H1 (cell line): ENCODE measurements around the gene ATP13A3. TPM values are rescaled to one million over a fixed set of nuclear protein-coding genes. Genes with fewer than 3 reads are reported as not detected.

ENCODE experiments used
- ASH2L ChIP-seq: fragments of 200-600, 300-600 bp; sonication (generic); IDR thresholded peaks from one replicate; pipeline ENCODE4 v1.7.1; 2017; ENCODE audit warnings: low read length
- CHD1 ChIP-seq: IDR thresholded peaks from 2 replicates; pipeline ENCODE4 v1.6.1; 2012; ENCODE audit warnings: low read depth, low read length, improper control_type of control experiment
- FOSL1 ChIP-seq: IDR thresholded peaks from 2 replicates; pipeline ENCODE4 v1.6.1; 2011; ENCODE audit warnings: mild to moderate bottlenecking, low read depth, low read length, moderate library complexity; ENCODE audit not compliant: insufficient read depth
- GTF2F1 ChIP-seq: IDR thresholded peaks from 2 replicates; pipeline ENCODE4 v1.6.1; 2012; ENCODE audit warnings: low read depth, low read length, improper control_type of control experiment, borderline replicate concordance
- HDAC2 ChIP-seq, 2 experiments: fragments of 300-600 bp in 1 of 2; sonication (generic) in 1 of 2; IDR thresholded peaks; 2 replicates each; pipeline ENCODE4 v1.6.1; 2011 to 2012; ENCODE audit warnings: low read depth in 2 of 2, low read length in 2 of 2, mild to moderate bottlenecking in 2 of 2, moderate library complexity in 2 of 2, borderline replicate concordance in 1 of 2, inconsistent platforms in 1 of 2
- JUND ChIP-seq: IDR thresholded peaks from 2 replicates; pipeline ENCODE4 v1.6.1; 2011; ENCODE audit warnings: mild to moderate bottlenecking, improper control_type of control experiment, low read length
- KDM4A ChIP-seq: IDR thresholded peaks from one replicate; pipeline ENCODE4 v1.7.1; 2012; ENCODE audit warnings: low read depth, mild to moderate bottlenecking, moderate library complexity, low read length, inconsistent platforms; ENCODE audit not compliant: severe bottlenecking
- KDM5A ChIP-seq: fragments of 200-600 bp; IDR thresholded peaks from 2 replicates; pipeline ENCODE4 v1.7.1; 2012; ENCODE audit warnings: mild to moderate bottlenecking, low read length, inconsistent platforms, mixed read lengths
- POLR2A ChIP-seq, 2 experiments: IDR thresholded peaks; 1 replicate in 1 of 2; 2 replicates in 1 of 2; pipeline ENCODE4 v1.6.1; 2011; ENCODE audit warnings: low read depth in 2 of 2, low read length in 2 of 2, mild to moderate bottlenecking in 2 of 2; ENCODE audit errors: control extremely low read depth in 1 of 2
- RBBP5 ChIP-seq: IDR thresholded peaks from 2 replicates; pipeline ENCODE4 v1.7.1; 2012; ENCODE audit warnings: low read depth, mild to moderate bottlenecking, inconsistent platforms, low read length, moderate library complexity, borderline replicate concordance
- RFX5 ChIP-seq: IDR thresholded peaks from 2 replicates; pipeline ENCODE4 v1.6.1; 2011; ENCODE audit warnings: low read depth, low read length, improper control_type of control experiment, borderline replicate concordance
- SP2 ChIP-seq: IDR thresholded peaks from 2 replicates; pipeline ENCODE4 v1.6.1; 2012; ENCODE audit warnings: mild to moderate bottlenecking, low read length, inconsistent platforms
- TAF1 ChIP-seq: IDR thresholded peaks from 2 replicates; pipeline ENCODE4 v1.6.1; 2011; ENCODE audit warnings: mild to moderate bottlenecking, low read depth, low read length
- TAF7 ChIP-seq: optimal IDR thresholded peaks from 2 replicates; pipeline ENCODE3; 2011; ENCODE audit warnings: low read depth, mild to moderate bottlenecking, inconsistent platforms, low read length, moderate library complexity, borderline replicate concordance
- ZNF274 ChIP-seq: IDR thresholded peaks from 2 replicates; pipeline ENCODE4 v1.7.0; 2012; ENCODE audit warnings: low read length, borderline replicate concordance; ENCODE audit errors: extremely low read depth
- polyA plus RNA-seq, 7 experiments: library from polyadenylated mRNA; depleted of rRNA in 3 of 7; stranded (reverse) in 5 of 7; unstranded in 2 of 7; fragments of >200 nt in 5 of 7; fragments of 200-250 nt in 2 of 7; gene quantifications; 1 replicate in 5 of 7; 2 replicates in 1 of 7; 4 replicates in 1 of 7; pipeline versions ENCODE4 v1.2.1 to v1.2.3, GENCODE V29; 2011 to 2013; ENCODE audit warnings: missing spikeins in 2 of 7, mixed read lengths in 2 of 7
- total RNA-seq: library from RNA; stranded (reverse); fragmentation: NEBNext Ultra II Directional; extraction: Animal tissue kit (Norgen Biotek cat#: 25700); gene quantifications from 2 replicates; pipeline ENCODE4 v1.2.1, GENCODE V29; 2021
- TF ChIP-seq, protein P1 (sequence below): IDR thresholded peaks from 2 replicates; pipeline ENCODE4 v1.6.1; 2012; ENCODE audit warnings: inconsistent platforms
- TF ChIP-seq, protein P2 (sequence below): IDR thresholded peaks from 2 replicates; pipeline ENCODE4 v1.6.1; 2011; ENCODE audit warnings: low read depth, mild to moderate bottlenecking, low read length; ENCODE audit not compliant: insufficient read depth
- TF ChIP-seq, protein P3 (sequence below), 3 experiments: IDR thresholded peaks; 1 replicate in 2 of 3; 2 replicates in 1 of 3; pipeline versions ENCODE4 v1.5.1 to v1.6.1; 2011; ENCODE audit warnings: low read length in 3 of 3, mild to moderate bottlenecking in 3 of 3, inconsistent platforms in 2 of 3, low read depth in 1 of 3, moderate library complexity in 1 of 3; ENCODE audit not compliant: insufficient read depth in 1 of 3; ENCODE audit errors: control extremely low read depth in 1 of 3
- TF ChIP-seq, protein P4 (sequence below): IDR thresholded peaks from 2 replicates; pipeline ENCODE4 v1.6.1; 2012; ENCODE audit warnings: inconsistent platforms

ATP13A3 gene
- total and polyA plus RNA-seq, 2 of the 8 experiments (the other 6 are each of a cell fraction or from before 2014, with no cell fraction given) = 18.6 to 92.2 TPM

DNA sequence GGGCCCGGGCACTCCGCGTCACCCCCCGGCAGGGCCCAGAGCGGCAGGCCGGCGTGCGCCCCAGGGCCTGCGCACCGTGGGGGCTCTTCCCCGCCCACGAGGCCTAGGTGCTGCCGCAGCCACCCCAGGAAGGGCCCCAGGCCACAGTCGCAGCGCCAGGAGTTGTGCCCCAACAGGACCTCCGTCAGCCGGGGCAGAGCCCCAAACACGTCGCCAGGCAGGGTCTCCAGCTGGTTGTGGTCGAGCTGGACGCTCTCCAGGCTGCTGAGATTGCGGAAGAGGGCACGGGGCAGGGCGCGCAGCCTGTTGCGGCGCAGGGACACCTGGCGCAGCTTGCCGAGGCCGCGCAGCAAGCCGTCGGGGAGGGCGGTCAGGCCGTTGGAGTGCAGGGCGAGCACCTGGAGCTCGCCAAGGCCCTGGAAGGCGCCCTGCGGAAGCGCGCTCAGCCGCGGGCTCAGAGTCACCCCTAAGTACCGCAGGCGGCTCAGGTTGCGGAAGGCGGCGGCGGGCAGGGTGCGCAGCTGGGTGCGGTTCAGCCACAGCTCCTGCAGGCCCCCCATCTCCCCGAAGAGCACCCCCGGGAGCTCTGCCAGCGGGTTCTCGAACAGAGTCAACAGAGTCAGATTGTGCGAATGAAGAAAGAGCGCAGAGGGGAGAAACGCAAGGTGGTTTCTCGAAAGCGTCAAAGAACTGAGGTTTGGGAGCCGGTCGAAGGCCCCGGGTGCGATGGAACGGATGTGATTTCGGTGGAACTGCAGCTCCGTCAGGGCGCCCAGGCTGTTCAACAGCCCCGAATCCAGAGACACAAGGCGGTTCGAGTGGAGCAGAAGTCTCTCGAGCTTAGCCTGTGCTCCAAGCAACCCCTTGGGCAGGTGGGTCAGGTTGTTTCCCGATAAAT lies 89.7 kb downstream of the ATP13A3 start (continued):
- TF ChIP-seq JUND (no peak), KDM4A (peak; percentile 73), ASH2L (peak; percentile 34), HDAC2 (IDR thresholded peaks at IDR 0.05; ENCODE audit: borderline replicate concordance in 1 of 2, low read depth in 2 of 2, low read length in 2 of 2) (no peak; a peak in 1 of 4 replicates), TAF1 (no peak), POLR2A (IDR thresholded peaks at IDR 0.05; ENCODE audit: control extremely low read depth in 1 of 2, low read depth in 2 of 2, low read length in 2 of 2) (no peak), FOSL1 (no peak), RBBP5 (0 out of 2 replicates have a peak, but pooled peaks have one; percentile 25), ZNF274 (no peak), RFX5 (no peak), TAF7 (no peak), CHD1 (no peak), GTF2F1 (no peak), SP2 (no peak), KDM5A (no peak)
- TF ChIP-seq, protein P1, sequence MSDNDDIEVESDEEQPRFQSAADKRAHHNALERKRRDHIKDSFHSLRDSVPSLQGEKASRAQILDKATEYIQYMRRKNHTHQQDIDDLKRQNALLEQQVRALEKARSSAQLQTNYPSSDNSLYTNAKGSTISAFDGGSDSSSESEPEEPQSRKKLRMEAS = peak; percentile 7; the same call in 1 of the 2 replicates
- TF ChIP-seq, protein P2, sequence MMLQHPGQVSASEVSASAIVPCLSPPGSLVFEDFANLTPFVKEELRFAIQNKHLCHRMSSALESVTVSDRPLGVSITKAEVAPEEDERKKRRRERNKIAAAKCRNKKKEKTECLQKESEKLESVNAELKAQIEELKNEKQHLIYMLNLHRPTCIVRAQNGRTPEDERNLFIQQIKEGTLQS = no peak
- TF ChIP-seq, protein P3, sequence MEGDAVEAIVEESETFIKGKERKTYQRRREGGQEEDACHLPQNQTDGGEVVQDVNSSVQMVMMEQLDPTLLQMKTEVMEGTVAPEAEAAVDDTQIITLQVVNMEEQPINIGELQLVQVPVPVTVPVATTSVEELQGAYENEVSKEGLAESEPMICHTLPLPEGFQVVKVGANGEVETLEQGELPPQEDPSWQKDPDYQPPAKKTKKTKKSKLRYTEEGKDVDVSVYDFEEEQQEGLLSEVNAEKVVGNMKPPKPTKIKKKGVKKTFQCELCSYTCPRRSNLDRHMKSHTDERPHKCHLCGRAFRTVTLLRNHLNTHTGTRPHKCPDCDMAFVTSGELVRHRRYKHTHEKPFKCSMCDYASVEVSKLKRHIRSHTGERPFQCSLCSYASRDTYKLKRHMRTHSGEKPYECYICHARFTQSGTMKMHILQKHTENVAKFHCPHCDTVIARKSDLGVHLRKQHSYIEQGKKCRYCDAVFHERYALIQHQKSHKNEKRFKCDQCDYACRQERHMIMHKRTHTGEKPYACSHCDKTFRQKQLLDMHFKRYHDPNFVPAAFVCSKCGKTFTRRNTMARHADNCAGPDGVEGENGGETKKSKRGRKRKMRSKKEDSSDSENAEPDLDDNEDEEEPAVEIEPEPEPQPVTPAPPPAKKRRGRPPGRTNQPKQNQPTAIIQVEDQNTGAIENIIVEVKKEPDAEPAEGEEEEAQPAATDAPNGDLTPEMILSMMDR (IDR thresholded peaks at IDR 0.05; ENCODE audit: control extremely low read depth in 1 of 3, insufficient read depth in 1 of 3, low read depth in 1 of 3, low read length in 3 of 3) = no peak
- TF ChIP-seq, protein P4, sequence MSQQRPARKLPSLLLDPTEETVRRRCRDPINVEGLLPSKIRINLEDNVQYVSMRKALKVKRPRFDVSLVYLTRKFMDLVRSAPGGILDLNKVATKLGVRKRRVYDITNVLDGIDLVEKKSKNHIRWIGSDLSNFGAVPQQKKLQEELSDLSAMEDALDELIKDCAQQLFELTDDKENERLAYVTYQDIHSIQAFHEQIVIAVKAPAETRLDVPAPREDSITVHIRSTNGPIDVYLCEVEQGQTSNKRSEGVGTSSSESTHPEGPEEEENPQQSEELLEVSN = no peak; the same call in 1 of the 2 replicates
